GM23248 (cell line): ENCODE data around the gene GLIS2. TPM values are rescaled to one million over a fixed set of nuclear protein-coding genes. Genes with fewer than 3 reads are reported as not detected.

Experiments
- DNase-seq: peaks from one replicate; pipeline ENCODE4 v3.0.0-alpha.2; 2015
- H2AFZ ChIP-seq: fragments of 200-600 bp; sonication (generic); 2 replicates; pipeline ENCODE4 v1.6.1; 2016; ENCODE audit warnings: antibody characterized with exemption
- H3F3A ChIP-seq: fragments of 200-600 bp; sonication (generic); 2 replicates; pipeline ENCODE4 v1.6.1; 2016; ENCODE audit warnings: mild to moderate bottlenecking, antibody characterized with exemption, mixed run types; ENCODE audit not compliant: insufficient read depth
- H3K27ac ChIP-seq: fragments of 200-600 bp; sonication (generic); 2 replicates; pipeline ENCODE4 v1.5.1; 2016; ENCODE audit warnings: mild to moderate bottlenecking
- H3K27me3 ChIP-seq: fragments of 200-600 bp; sonication (generic); replicated peaks from 2 replicates; pipeline ENCODE4 v1.6.1; 2016; ENCODE audit warnings: mild to moderate bottlenecking; ENCODE audit not compliant: insufficient read depth
- H3K36me3 ChIP-seq: fragments of 200-600 bp; sonication (generic); 2 replicates; pipeline ENCODE4 v1.6.1; 2016; ENCODE audit warnings: low read depth, mild to moderate bottlenecking
- H3K4me1 ChIP-seq: fragments of 200-600 bp; sonication (generic); 2 replicates; pipeline ENCODE4 v1.6.1; 2016; ENCODE audit warnings: mild to moderate bottlenecking; ENCODE audit not compliant: insufficient read depth
- H3K4me2 ChIP-seq: fragments of 200-600 bp; sonication (generic); one replicate; pipeline ENCODE4 v1.6.1; 2016; ENCODE audit warnings: mild to moderate bottlenecking; ENCODE audit not compliant: unreplicated experiment
- H3K4me3 ChIP-seq: fragments of 200-600 bp; sonication (generic); 2 replicates; pipeline ENCODE4 v1.5.1; 2016; ENCODE audit warnings: mild to moderate bottlenecking
- H3K79me2 ChIP-seq: fragments of 200-600 bp; sonication (generic); 2 replicates; pipeline ENCODE4 v1.6.1; 2016; ENCODE audit warnings: mild to moderate bottlenecking; ENCODE audit not compliant: insufficient read depth
- H3K9ac ChIP-seq: fragments of 200-600 bp; sonication (generic); 2 replicates; pipeline ENCODE4 v1.6.1; 2016; ENCODE audit warnings: mild to moderate bottlenecking
- H3K9me2 ChIP-seq: fragments of 200-600 bp; sonication (generic); 2 replicates; pipeline ENCODE4 v1.6.1; 2016; ENCODE audit warnings: mixed run types, mild to moderate bottlenecking, moderate library complexity; ENCODE audit not compliant: insufficient read depth
- H3K9me3 ChIP-seq: fragments of 200-600 bp; sonication (generic); one replicate; pipeline ENCODE4 v1.6.1; 2017; ENCODE audit warnings: low read depth
- H4K20me1 ChIP-seq: fragments of 200-600 bp; sonication (generic); 2 replicates; pipeline ENCODE4 v1.6.0; 2016; ENCODE audit not compliant: insufficient read depth
- EZH2 ChIP-seq: fragments of 200-600 bp; sonication (generic); IDR thresholded peaks from 2 replicates; pipeline ENCODE4 v1.6.1; 2018; ENCODE audit warnings: antibody characterized with exemption, mild to moderate bottlenecking; ENCODE audit not compliant: insufficient read depth, poor library complexity, severe bottlenecking
- EZH2phosphoT487 ChIP-seq: fragments of 200-600 bp; sonication (generic); IDR thresholded peaks from 2 replicates; pipeline ENCODE4 v1.6.1; 2018; ENCODE audit warnings: antibody characterized with exemption, moderate library complexity, mild to moderate bottlenecking, low read depth; ENCODE audit not compliant: insufficient read depth
- WGBS, 2 experiments: methylation state at CpG; one replicate each; pipeline ENCODE4 v1.1.6; 2015 to 2017; ENCODE audit warnings: low lambda C conversion rate in 2 of 2, low coverage in 1 of 2; ENCODE audit errors: missing lambda C conversion rate in 2 of 2; 5-methylcytosine and 5-hydroxymethylcytosine counted together
- in situ Hi-C: fragments of 300-500 bp; cut with MboI; formaldehyde crosslinking; loops from 2 replicates; pipeline ENCODE4 v1.15.0; 2020
- polyA plus RNA-seq: library from polyadenylated mRNA; unstranded; fragments of >200 nt; fragmentation: Nextera tagmentation; extraction: Ambion mirVana; gene quantifications from 2 replicates; pipeline ENCODE4 v1.2.1, GENCODE V29; 2016
- total RNA-seq: library from RNA; depleted of rRNA; stranded (reverse); fragments of >200 nt; shearing (Covaris generic); gene quantifications from 2 replicates; pipeline ENCODE4 v1.2.3, GENCODE V29; 2014

GLIS2 gene
- total and polyA plus RNA-seq, 2 experiments from 2014 or later = 2.9 to 6.8 TPM

GRCh38 chr16:4323071-4323844 is 7.4 kb downstream of the GLIS2 start:
- H4K20me1 ChIP-seq = no peaks in the 10 kb centered on the region; the same call in 1 of the 2 replicates
- 62 to 65% methylated on average over 12 to 16 of the region's 21 CpGs for WGBS, 2 experiments

GRCh38 chr16:4323845-4324488 is 8.1 kb downstream of the GLIS2 start:
- Histone ChIP-seq H3K9ac (peak overlapping the region; percentile 42; the same call in 1 of the 2 replicates), H4K20me1 (no peaks in the 10 kb centered on the region; the same call in 1 of the 2 replicates), H3K27me3 (no peaks in the 10 kb centered on the region), H3K4me1 (peaks cover 8% of the 10 kb centered on the region; the same call in 1 of the 2 replicates), H3F3A (no peaks in the 10 kb centered on the region), H2AFZ (no peak overlapping the region), H3K9me2 (no peaks in the 10 kb centered on the region), H3K9me3 (no peaks in the 10 kb centered on the region), H3K4me3 (no peak overlapping the region), H3K79me2 (peaks cover 97% of the 10 kb centered on the region), H3K36me3 (no peaks in the 10 kb centered on the region), H3K4me2 (no peak overlapping the region), H3K27ac (no peak overlapping the region; the same call in 1 of the 2 replicates)
- 13 to 15% methylated on average over 11 to 12 of the region's 12 CpGs for WGBS, 2 experiments
- DNase-seq = peak; percentile 70
- in situ Hi-C loops = loop anchor here (10.0 kb wide), 1 partner anchor 119 kb away; no protein-coding TSS in a partner anchor
- TF ChIP-seq EZH2 (no peak), EZH2phosphoT487 (no peak)

More at GRCh38 chr16:4323071-4323844, 7.4 kb downstream of the GLIS2 start:
- H3K4me1 ChIP-seq = peaks cover 7% of the 10 kb centered on the region
- no peaks in the 10 kb centered on the region for H3K27me3 ChIP-seq
- no peak overlapping the region for H3K27ac ChIP-seq
- peaks cover 97% of the 10 kb centered on the region for H3K79me2 ChIP-seq
- H3K9me3 ChIP-seq = no peaks in the 10 kb centered on the region
- no peak overlapping the region for H3K4me2 ChIP-seq
- 0 out of 2 replicates have a peak overlapping the region, but pooled peaks have one; percentile 42 for H3K9ac ChIP-seq
- in situ Hi-C loops = loop anchor here (10.0 kb wide), 1 partner anchor 118 kb away; no protein-coding TSS in a partner anchor
- H3K4me3 ChIP-seq = no peak overlapping the region
- H3K36me3 ChIP-seq = no peaks in the 10 kb centered on the region
- H3K9me2 ChIP-seq = no peaks in the 10 kb centered on the region
- no peak for TF ChIP-seq EZH2
- no peak for TF ChIP-seq EZH2phosphoT487
- DNase-seq = no peak
- no peak overlapping the region for H2AFZ ChIP-seq
- no peaks in the 10 kb centered on the region; the same call in 1 of the 2 replicates for H3F3A ChIP-seq

GRCh38 chr16:4324492-4325252 is 8.8 kb downstream of the GLIS2 start:
- Histone ChIP-seq H3K9ac (peak overlapping the region; percentile 42; the same call in 1 of the 2 replicates), H3K27me3 (no peaks in the 10 kb centered on the region), H3K9me3 (no peaks in the 10 kb centered on the region), H3K4me1 (peaks cover 8% of the 10 kb centered on the region; the same call in 1 of the 2 replicates), H3K79me2 (peaks cover 97% of the 10 kb centered on the region), H4K20me1 (no peaks in the 10 kb centered on the region; the same call in 1 of the 2 replicates), H3K9me2 (no peaks in the 10 kb centered on the region), H3K4me2 (no peak overlapping the region), H3K36me3 (no peaks in the 10 kb centered on the region), H2AFZ (no peak overlapping the region), H3K27ac (no peak overlapping the region), H3K4me3 (no peak overlapping the region), H3F3A (peaks cover 2% of the 10 kb centered on the region; the same call in 1 of the 2 replicates)
- TF ChIP-seq EZH2phosphoT487 (no peak), EZH2 (no peak)
- no peak for DNase-seq
- in situ Hi-C loops = loop anchor here (10.0 kb wide), 1 partner anchor 120 kb away; no protein-coding TSS in a partner anchor
- 64 to 65% methylated on average over 17 to 21 of the region's 22 CpGs for WGBS, 2 experiments

GRCh38 chr16:4325253-4325758 is 9.4 kb downstream of the GLIS2 start:
- H3K4me3 ChIP-seq = no peak overlapping the region
- peaks cover 96% of the 10 kb centered on the region for H3K79me2 ChIP-seq
- TF ChIP-seq EZH2 = no peak
- TF ChIP-seq EZH2phosphoT487 = no peak
- no peaks in the 10 kb centered on the region for H3K36me3 ChIP-seq
- no peak overlapping the region for H3K4me2 ChIP-seq
- in situ Hi-C loops = loop anchor here (10.0 kb wide), 1 partner anchor 121 kb away; no protein-coding TSS in a partner anchor
- H3K9ac ChIP-seq = no peak overlapping the region
- H2AFZ ChIP-seq = no peak overlapping the region
- no peaks in the 10 kb centered on the region for H3K9me3 ChIP-seq
- no peaks in the 10 kb centered on the region for H3K9me2 ChIP-seq
- H3K4me1 ChIP-seq = peaks cover 8% of the 10 kb centered on the region; the same call in 1 of the 2 replicates
- H3K27ac ChIP-seq = no peak overlapping the region
- peaks cover 7% of the 10 kb centered on the region for H3F3A ChIP-seq
- no peaks in the 10 kb centered on the region; the same call in 1 of the 2 replicates for H4K20me1 ChIP-seq
- 82 to 87% methylated on average over 6 of the region's 6 CpGs for WGBS, 2 experiments
- no peak for DNase-seq
- no peaks in the 10 kb centered on the region for H3K27me3 ChIP-seq
